Measurements from ENCODE around the gene COL15A1. TPM values are rescaled to one million over a fixed set of nuclear protein-coding genes. Genes with fewer than 3 reads are reported as not detected.
"Not testable (repeated sequence)": the region's sequence is repeated elsewhere in the genome, so short reads cannot be mapped to it uniquely, and the experiment has no call there.

The COL15A1 gene
- polyA plus RNA-seq, 1 experiment, result 3.2 TPM

DNA sequence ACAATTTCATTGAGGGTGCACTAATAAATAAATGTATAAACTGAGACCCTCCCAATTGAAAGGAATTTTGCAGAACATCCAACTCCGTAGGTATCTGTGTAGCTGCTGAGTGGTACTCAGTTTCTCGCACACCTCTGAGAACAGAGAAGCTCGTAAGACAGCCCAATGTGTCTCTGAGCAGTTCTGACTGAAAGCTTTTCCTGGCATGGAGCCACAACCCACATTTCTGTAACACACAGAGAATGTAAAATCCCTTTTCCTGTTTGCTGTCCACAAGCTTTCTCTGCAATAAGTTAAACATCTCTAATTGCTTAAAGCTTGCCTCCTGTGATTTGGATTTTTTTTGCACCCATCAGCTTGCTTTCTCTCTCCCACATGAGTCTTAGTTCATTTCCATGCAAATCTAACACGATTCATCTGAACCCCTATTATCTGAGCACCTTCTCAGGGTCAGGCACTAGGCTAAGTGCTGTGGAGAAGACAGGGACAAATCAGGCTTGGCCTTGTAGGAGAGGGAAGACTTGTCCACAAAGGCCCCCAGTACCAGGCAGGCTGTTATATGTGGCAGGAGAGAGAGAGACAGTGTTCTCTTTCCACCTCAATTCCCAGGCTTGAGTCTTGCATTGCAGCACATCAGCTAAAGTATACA is 44.2 kb upstream of the COL15A1 start:
- CTCF ChIA-PET, result interaction anchor here (1.0 to 2.4 kb wide), 3 partner anchors 38 to 100 kb away, joined by 5 to 11 read pairs (median 5); no protein-coding TSS in a partner anchor
- Histone ChIP-seq H3K9me3 (ENCODE audit: control insufficient read depth, insufficient read depth, low read length) (no peaks in the 10 kb centered on the region), H3K4me3 (ENCODE audit: low read depth, low read length) (no peak overlapping the region), H3K27ac (ENCODE audit: low read depth, low read length) (no peak overlapping the region), H3K27me3 (ENCODE audit: control insufficient read depth, insufficient read depth, low read length) (no peaks in the 10 kb centered on the region)
- POLR2A ChIA-PET, result interaction anchor here (0.9 kb wide), 1 partner anchor 18 kb away, joined by 3 read pairs; no protein-coding TSS in a partner anchor
- TF ChIP-seq, protein P1, sequence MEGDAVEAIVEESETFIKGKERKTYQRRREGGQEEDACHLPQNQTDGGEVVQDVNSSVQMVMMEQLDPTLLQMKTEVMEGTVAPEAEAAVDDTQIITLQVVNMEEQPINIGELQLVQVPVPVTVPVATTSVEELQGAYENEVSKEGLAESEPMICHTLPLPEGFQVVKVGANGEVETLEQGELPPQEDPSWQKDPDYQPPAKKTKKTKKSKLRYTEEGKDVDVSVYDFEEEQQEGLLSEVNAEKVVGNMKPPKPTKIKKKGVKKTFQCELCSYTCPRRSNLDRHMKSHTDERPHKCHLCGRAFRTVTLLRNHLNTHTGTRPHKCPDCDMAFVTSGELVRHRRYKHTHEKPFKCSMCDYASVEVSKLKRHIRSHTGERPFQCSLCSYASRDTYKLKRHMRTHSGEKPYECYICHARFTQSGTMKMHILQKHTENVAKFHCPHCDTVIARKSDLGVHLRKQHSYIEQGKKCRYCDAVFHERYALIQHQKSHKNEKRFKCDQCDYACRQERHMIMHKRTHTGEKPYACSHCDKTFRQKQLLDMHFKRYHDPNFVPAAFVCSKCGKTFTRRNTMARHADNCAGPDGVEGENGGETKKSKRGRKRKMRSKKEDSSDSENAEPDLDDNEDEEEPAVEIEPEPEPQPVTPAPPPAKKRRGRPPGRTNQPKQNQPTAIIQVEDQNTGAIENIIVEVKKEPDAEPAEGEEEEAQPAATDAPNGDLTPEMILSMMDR (IDR thresholded peaks at IDR 0.05; ENCODE audit: low read depth, low read length), result no peak
- peak; percentile 75 for DNase-seq (ENCODE audit: low read depth, low spot score)

DNA sequence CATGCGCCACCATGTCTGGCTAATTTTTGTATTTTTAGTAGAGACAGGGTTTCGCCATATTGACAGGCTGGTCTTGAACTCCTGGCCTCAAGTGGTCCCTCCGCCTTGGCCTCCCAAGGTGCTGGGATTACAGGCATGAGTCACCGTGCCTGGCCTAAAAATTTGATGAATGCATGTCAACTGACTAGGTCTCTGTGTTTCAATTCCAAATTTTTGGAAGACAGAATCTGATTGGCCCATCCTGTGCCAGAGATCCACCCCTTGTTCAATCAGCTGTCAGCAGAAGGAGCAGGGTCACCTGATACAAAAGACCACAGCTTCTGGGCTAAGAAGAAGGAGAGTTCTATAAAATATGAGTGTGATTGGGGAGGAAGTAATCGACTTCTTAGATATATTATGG is 43.5 kb upstream of the COL15A1 start:
- DNase-seq (ENCODE audit: low read depth, low spot score), result no peak
- Histone ChIP-seq H3K27me3 (ENCODE audit: control insufficient read depth, insufficient read depth, low read length) (no peaks in the 10 kb centered on the region), H3K4me3 (ENCODE audit: low read depth, low read length) (no peak overlapping the region), H3K27ac (ENCODE audit: low read depth, low read length) (no peak overlapping the region), H3K9me3 (ENCODE audit: control insufficient read depth, insufficient read depth, low read length) (no peaks in the 10 kb centered on the region)
- CTCF ChIA-PET, result interaction anchor here (2.4 kb wide), 1 partner anchor 75 kb away, joined by 11 read pairs; no protein-coding TSS in a partner anchor
- POLR2A ChIA-PET, result no interaction called here
- TF ChIP-seq, protein P1 (IDR thresholded peaks at IDR 0.05; ENCODE audit: low read depth, low read length), result no peak

DNA sequence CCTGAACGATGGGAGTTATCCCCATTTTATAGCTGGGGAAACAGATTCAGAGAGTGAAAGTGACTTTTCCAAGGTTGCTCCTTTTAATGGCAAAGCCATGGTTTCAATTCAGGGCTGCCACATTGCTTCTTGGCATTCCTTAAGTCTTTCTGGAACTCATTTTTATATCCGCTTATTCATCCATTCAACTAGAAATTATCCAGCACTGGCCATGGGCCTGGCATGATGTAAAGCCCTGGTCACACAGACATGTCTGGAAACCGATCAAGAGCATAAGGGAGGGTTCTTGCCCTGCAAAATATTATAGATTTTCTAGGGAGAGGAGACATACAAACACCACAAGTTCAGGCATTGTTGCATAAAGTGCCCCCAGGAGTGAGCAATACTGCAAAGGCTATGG is 43.0 kb upstream of the COL15A1 start:
- H3K9me3 ChIP-seq (ENCODE audit: control insufficient read depth, insufficient read depth, low read length), result no peaks in the 10 kb centered on the region
- ChIA-PET CTCF (interaction anchor here (2.4 kb wide), 1 partner anchor 75 kb away, joined by 11 read pairs; no protein-coding TSS in a partner anchor), POLR2A (no interaction called here)
- TF ChIP-seq, protein P1 (IDR thresholded peaks at IDR 0.05; ENCODE audit: low read depth, low read length), result no peak
- H3K27me3 ChIP-seq (ENCODE audit: control insufficient read depth, insufficient read depth, low read length), result no peaks in the 10 kb centered on the region
- no peak for DNase-seq (ENCODE audit: low read depth, low spot score)
- no peak overlapping the region for H3K4me3 ChIP-seq (ENCODE audit: low read depth, low read length)
- H3K27ac ChIP-seq (ENCODE audit: low read depth, low read length), result no peak overlapping the region

DNA sequence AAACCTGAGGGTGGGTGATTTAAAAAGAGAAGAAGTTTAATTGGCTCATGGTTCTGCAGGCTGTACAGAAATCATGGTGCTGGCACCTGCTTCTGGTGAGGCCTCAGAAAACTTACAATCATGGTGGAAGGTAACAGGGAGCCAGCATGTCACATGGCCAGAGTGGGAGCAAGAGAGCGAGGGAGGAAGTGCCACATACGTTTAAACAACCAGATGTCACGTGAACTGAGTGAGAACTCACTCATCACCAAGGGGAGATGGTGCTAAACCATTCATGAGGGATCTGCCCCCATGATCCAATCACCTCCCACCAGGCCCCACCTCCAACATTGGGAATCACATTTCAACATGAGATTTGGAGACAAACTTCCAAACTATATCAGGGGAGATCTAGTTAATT is 41.9 kb upstream of the COL15A1 start:
- POLR2A ChIA-PET; H3K27me3 ChIP-seq (ENCODE audit: control insufficient read depth, insufficient read depth, low read length); H3K4me3 ChIP-seq (ENCODE audit: low read depth, low read length); H3K27ac ChIP-seq (ENCODE audit: low read depth, low read length); CTCF ChIA-PET; H3K9me3 ChIP-seq (ENCODE audit: control insufficient read depth, insufficient read depth, low read length); DNase-seq (ENCODE audit: low read depth, low spot score): not testable (repeated sequence)

DNA sequence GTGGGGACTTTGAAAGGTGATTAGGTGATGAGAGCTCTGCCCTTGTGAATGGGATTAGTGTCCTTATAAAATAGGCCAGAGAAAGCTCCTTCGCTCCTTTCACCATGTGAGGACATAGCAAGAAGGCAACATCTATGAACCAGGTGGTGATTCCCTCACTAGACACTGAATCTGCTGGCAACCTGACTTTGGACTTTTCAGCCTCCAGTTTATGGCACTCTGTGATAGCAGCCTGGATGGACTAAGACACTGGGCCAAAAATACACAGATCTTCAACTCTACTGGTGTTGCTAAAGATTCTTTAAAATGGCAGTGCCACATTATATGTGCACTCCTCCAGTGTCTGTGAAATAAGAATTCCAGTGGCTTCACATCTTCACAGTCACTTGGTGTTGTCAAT is 41.2 kb upstream of the COL15A1 start:
- Histone ChIP-seq H3K27me3 (ENCODE audit: control insufficient read depth, insufficient read depth, low read length) (no peaks in the 10 kb centered on the region), H3K4me3 (ENCODE audit: low read depth, low read length) (no peak overlapping the region), H3K27ac (ENCODE audit: low read depth, low read length) (no peak overlapping the region), H3K9me3 (ENCODE audit: control insufficient read depth, insufficient read depth, low read length) (no peaks in the 10 kb centered on the region; the same call in 1 of the 2 replicates)
- ChIA-PET POLR2A (no interaction called here), CTCF (no interaction called here)
- DNase-seq (ENCODE audit: low read depth, low spot score), result no peak
- TF ChIP-seq, protein P1 (IDR thresholded peaks at IDR 0.05; ENCODE audit: low read depth, low read length), result no peak

All from AG04450 (cell line).